Endothelial cell of umbilical vein (primary cell): ENCODE data around the gene KCNA5.

Experiments
- EZH2 ChIP-seq: IDR thresholded peaks from 2 replicates; pipeline ENCODE4 v1.6.1; 2012; ENCODE audit warnings: borderline replicate concordance, low read depth, mild to moderate bottlenecking, moderate library complexity, low read length, inconsistent platforms; ENCODE audit not compliant: severe bottlenecking
- TF ChIP-seq, protein P1 (sequence below), 2 donors: IDR thresholded peaks; 1 replicate in 1 of 2; 2 replicates in 1 of 2; pipeline ENCODE4 v1.5.1; 2011; ENCODE audit warnings: low read length in 2 of 2, mild to moderate bottlenecking in 2 of 2, moderate library complexity in 2 of 2, control low read depth in 1 of 2, inconsistent platforms in 1 of 2, low read depth in 1 of 2; ENCODE audit not compliant: insufficient read depth in 1 of 2; ENCODE audit errors: extremely low read depth in 1 of 2

DNA sequence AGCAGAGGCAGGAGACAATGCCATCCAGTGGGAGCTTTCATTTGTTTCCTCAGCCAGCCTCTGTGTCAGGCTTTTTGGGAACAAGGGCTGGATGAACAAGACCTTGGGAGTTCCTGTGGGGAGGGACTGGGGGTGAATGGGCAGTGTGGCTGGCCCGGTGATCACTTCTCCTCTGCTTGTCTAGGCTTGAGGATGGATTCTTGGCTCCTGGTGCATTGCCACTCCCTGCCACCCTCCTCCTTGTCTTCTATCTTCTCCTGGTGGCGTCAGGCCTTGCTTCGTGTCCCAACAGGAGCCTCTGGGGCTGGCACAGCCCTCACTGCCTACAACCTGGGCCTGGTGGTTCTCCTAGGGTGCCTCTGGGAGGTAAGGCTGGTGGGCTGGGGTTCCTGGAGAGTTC is 25.0 kb upstream of the KCNA5 start:
- TF ChIP-seq, protein P1, sequence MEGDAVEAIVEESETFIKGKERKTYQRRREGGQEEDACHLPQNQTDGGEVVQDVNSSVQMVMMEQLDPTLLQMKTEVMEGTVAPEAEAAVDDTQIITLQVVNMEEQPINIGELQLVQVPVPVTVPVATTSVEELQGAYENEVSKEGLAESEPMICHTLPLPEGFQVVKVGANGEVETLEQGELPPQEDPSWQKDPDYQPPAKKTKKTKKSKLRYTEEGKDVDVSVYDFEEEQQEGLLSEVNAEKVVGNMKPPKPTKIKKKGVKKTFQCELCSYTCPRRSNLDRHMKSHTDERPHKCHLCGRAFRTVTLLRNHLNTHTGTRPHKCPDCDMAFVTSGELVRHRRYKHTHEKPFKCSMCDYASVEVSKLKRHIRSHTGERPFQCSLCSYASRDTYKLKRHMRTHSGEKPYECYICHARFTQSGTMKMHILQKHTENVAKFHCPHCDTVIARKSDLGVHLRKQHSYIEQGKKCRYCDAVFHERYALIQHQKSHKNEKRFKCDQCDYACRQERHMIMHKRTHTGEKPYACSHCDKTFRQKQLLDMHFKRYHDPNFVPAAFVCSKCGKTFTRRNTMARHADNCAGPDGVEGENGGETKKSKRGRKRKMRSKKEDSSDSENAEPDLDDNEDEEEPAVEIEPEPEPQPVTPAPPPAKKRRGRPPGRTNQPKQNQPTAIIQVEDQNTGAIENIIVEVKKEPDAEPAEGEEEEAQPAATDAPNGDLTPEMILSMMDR (IDR thresholded peaks at IDR 0.05; ENCODE audit: extremely low read depth in 1 of 2, insufficient read depth in 1 of 2, low read depth in 1 of 2, low read length in 2 of 2), result no peak
- no peak for TF ChIP-seq EZH2
